Neural progenitor cell (in vitro differentiated cells): ENCODE results near the gene MYLK.

Experiments
- CTCF ChIP-seq: fragments of 200-600 bp; sonication (generic); IDR thresholded peaks from 2 replicates; pipeline ENCODE4 v1.5.1; 2017; ENCODE audit warnings: antibody characterized with exemption, mild to moderate bottlenecking
- EZH2 ChIP-seq: fragments of 200-600 bp; sonication (generic); IDR thresholded peaks from 2 replicates; pipeline ENCODE4 v1.6.1; 2017; ENCODE audit warnings: antibody characterized with exemption, mild to moderate bottlenecking, moderate library complexity
- EZH2phosphoT487 ChIP-seq: fragments of 200-600 bp; sonication (generic); IDR thresholded peaks from 2 replicates; pipeline ENCODE4 v1.6.1; 2017; ENCODE audit warnings: antibody characterized with exemption

- TF ChIP-seq CTCF (no peak), EZH2 (no peak), EZH2phosphoT487 (no peak)
Observed at GRCh38 chr3:123593381-123593780, 290.8 kb downstream of the MYLK start.
